Subcutaneous preadipocyte (primary cell): ENCODE measurements around the gene CAPSL. TPM values are rescaled to one million over a fixed set of nuclear protein-coding genes. Genes with fewer than 3 reads are reported as not detected.

Source experiments
- small RNA-seq: library from RNA; depleted of rRNA; stranded (forward); fragments of <200 nt; gene quantifications from one replicate; pipeline ENCODE3, GENCODE V24; 2012
- total RNA-seq: library from RNA; depleted of rRNA; stranded (reverse); fragments of >200 nt; gene quantifications from 2 replicates; pipeline ENCODE4 v1.2.3, GENCODE V29; 2012

The CAPSL gene
- not detected in 2 replicates for total RNA-seq

GRCh38 chr5:35938568-35939227 is at the start of gene CAPSL:
TSS of gene CAPSL (minus strand) at chr5:35938622. CDS start at chr5:35921120, 17,502 bp downstream.

GRCh38 chr5:35856765-35857351 is 81.6 kb downstream of the CAPSL start, which contains the start of gene IL7R:
TSS of gene IL7R (plus strand) at chr5:35856891. CDS start at chr5:35856978, 87 bp downstream.

Small RNA genes lying within 50 kb of the gene (small RNA-seq; reads per million reads assigned to genes)
- not detected for gene AC112204.1

Other genes starting within 250 kb of the CAPSL start
- gene IL7R, start 81.7 kb downstream of the CAPSL start, total RNA-seq, result 0.37 and 6.1 TPM in 2 replicates
- not detected in 2 replicates for gene UGT3A1, start 52.8 kb upstream of the CAPSL start, total RNA-seq
- gene UGT3A2, start 128.3 kb upstream of the CAPSL start, total RNA-seq, result not detected in 2 replicates
- 7.3 and 9.4 TPM in 2 replicates for gene LMBRD2, start 213.3 kb upstream of the CAPSL start, total RNA-seq
- gene SKP2, start 213.5 kb upstream of the CAPSL start, total RNA-seq, result 22.4 and 54.0 TPM in 2 replicates